Left cardiac atrium (tissue), 4 donors: ENCODE results near the gene PRKAA1. TPM values are rescaled to one million over a fixed set of nuclear protein-coding genes. Genes with fewer than 3 reads are reported as not detected.

ENCODE experiments used
- ATAC-seq, 2 donors: fragments of 200-7000 bp; cut with Tn5 transposase; one replicate each; pipeline ENCODE4 v1.9.1; 2020; ENCODE audit warnings: mild to moderate bottlenecking in 2 of 2, moderate library complexity in 2 of 2
- DNase-seq: peaks from one replicate; pipeline ENCODE4 v3.0.0-alpha.2; 2020
- intact Hi-C, 2 donors: fragments of 100-400 bp; cut with DNase I; formaldehyde crosslinking; loops; one replicate each; pipeline versions ENCODE4 v1.14.1 to v1.15.1; 2022 to 2023
- long read RNA-seq: library from polyadenylated mRNA; unstranded; transcript quantifications from one replicate; pipeline ENCODE4 v2.0.0, GENCODE V29; 2021
- total RNA-seq, 2 donors: library from RNA; stranded (reverse); fragmentation: NEBNext Ultra II Directional; extraction: Animal tissue kit (Norgen Biotek cat#: 25700); gene quantifications; one replicate each; pipeline ENCODE4 v1.2.1, GENCODE V29; 2021
- donor health status: DM: no; HTN: yes; CAD: no.
- donor health status: DM: no; HTN: yes; CAD: no; lungs with severe emphysema.
- donor health status: DM: yes; HTN: yes; CAD: no.
- donor health status: Dilated cardiomyopathy.

The PRKAA1 gene
- total RNA-seq: 10 to 100 TPM; 41.8 to 57.6 TPM
- long read RNA-seq, full-length matches to known transcripts: 14 of 23 reads
- long read RNA-seq, partial matches to known transcripts: 1 of 23 reads
- long read RNA-seq, other reads (novel, unspliced or antisense): 8 of 23 reads

DNA sequence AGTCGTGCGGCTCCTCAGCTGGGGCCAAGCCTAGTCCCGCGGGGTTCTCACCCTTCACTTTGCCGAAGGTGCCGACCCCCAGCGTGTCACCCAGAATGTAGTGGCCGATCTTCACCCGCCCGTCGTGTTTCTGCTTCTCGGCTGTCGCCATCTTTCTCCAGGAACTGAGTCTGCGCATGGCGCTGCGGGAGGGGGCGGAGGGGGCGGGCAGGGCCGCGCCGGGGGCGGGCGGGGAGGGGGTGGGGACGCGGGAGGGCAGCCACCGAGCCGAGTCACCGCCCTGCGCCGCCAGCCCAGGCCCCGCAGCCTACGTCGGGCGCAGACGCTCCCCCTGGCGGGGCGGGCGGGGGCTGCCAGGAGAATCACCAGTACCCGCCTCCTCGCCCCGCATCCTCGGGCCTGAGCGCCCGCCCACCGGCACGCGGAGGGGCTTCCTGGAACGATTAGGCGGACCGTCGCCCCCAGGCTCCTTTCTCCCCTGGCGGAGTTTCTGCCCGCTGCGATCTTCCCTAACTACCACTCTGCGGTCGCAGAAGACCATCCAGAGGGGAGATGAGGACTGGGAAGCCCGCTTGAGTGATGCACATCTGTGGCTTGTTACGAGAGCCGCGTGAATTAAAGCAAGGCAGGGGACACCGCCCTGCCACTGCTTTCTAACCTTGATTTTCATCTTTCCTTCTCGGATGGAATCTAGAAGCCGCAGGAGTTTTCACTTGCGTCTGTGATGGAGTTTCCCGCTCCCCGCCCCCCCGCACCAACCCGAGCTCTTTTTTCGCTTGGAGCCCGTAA is at the start of gene PRKAA1:
TSS of gene PRKAA1 (minus strand) at position 363 of the 789 bp plus-strand sequence. CDS start at position 178, 185 bp downstream.
- DNase-seq: peak; percentile 92
- intact Hi-C loops: no loop called here
- peak; percentile 95 to 96 for ATAC-seq

DNA sequence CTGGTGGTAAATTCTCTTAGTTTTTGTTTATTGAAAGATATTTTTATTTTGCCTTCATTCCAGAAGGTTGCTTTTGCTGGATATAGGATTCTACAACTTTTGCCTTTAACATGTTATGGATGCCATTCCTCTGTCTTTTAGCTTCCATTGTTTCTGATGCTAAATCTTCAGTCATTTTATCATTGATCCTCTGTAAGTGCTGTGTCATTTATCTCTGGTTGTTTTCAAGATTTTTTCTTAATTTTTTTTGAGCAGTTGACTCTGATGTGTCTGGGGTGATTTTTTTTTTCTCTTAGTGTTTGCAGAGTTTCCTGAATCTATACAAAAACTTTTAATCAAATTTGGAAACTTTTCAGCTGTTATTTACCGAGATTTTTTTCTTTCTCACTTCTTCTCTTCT is 49.4 kb upstream of the PRKAA1 start:
- ATAC-seq (no peak), DNase-seq (no peak)
- intact Hi-C loops: no loop called here

DNA sequence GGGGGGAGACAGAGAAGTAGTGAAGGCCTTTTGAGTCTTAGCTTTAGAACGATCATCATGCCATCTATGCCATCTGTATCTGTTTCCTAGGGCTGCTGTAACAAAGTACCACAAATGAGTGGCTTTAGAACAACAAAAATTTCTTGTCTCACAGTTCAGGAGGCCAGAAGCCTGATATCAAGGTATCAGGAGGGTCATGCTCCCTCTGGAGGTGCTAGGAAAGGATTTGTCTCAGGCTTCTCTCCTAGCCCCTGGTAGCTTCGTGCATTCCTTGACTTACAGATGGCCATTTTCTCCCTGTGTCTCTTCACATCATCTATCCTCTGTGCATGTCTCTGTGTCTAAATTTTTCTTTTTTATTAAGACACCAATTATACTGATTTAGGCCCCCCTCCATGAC is 48.2 kb upstream of the PRKAA1 start:
- ATAC-seq (no peak), DNase-seq (no peak)
- intact Hi-C loops: no loop called here

DNA sequence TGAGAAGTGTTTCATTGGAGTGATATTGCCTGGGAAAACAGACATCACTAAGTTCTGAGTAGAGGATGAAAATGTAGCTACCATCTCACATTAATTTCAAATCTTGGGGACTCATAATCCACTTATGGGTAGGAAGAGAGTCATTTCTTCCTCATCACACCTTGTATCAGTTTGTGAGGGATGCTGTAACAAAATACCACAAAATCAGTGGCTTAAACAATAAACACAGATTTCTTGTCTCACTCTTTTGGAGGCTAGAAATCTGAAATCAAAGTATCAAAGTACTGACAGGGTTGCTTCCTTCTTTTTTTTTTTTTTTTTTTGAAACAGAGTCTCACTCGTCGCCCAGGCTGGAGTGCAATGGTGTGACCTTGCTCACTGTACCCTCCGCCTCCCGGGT is 46.4 kb upstream of the PRKAA1 start:
- intact Hi-C loops: no loop called here
- no peak for ATAC-seq
- no peak for DNase-seq

DNA sequence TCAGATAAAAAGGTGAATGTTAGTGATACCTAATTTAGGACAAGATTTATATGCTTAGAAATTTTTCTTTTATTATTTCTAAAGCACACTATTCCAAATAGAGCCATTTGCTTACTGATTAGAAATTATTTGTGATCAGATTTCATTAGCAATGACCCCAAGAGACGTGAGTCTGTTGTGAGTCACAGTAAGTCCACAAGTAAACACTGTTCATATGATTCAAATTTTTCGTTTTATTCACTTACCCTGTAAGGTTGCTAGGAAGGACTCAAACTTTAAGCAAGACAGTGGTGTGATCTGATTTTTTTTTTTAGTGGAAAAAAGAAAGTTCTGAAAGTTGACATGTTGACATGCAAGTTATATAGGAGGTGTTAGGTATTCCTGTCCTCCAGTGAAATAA is 44.2 kb upstream of the PRKAA1 start:
- ATAC-seq (peak in 1 of 2 donors; percentile 61), DNase-seq (no peak)
- intact Hi-C loops: no loop called here

GRCh38 chr5:40841068-40841805 is 43.1 kb upstream of the PRKAA1 start, which contains the start of gene CARD6:
CARD6 (plus strand) TSS chr5:40841367; CDS start chr5:40841383, 16 bp downstream.
- ATAC-seq: peak; percentile 56 to 70
- intact Hi-C loops: no loop called here
- DNase-seq: no peak

- ATAC-seq: no peak
- no peak for DNase-seq
- intact Hi-C loops: loop anchor here in 1 of 2 donors (5.0 kb wide), 1 partner anchor 81 kb away; the partner anchor contains the start of gene TTC33
Observed at GRCh38 chr5:40838086-40838485, 39.9 kb upstream of the PRKAA1 start.

GRCh38 chr5:40834849-40835787 is 36.9 kb upstream of the PRKAA1 start, which contains the start of gene RPL37:
RPL37 (minus strand) TSS chr5:40835222; CDS start chr5:40835185, 37 bp downstream.
- intact Hi-C loops: loop anchor here in 1 of 2 donors (5.0 kb wide), 1 partner anchor 78 kb away; the partner anchor contains the start of gene TTC33
- peak; percentile 97 for DNase-seq
- peak; percentile 99 to 100 for ATAC-seq

DNA sequence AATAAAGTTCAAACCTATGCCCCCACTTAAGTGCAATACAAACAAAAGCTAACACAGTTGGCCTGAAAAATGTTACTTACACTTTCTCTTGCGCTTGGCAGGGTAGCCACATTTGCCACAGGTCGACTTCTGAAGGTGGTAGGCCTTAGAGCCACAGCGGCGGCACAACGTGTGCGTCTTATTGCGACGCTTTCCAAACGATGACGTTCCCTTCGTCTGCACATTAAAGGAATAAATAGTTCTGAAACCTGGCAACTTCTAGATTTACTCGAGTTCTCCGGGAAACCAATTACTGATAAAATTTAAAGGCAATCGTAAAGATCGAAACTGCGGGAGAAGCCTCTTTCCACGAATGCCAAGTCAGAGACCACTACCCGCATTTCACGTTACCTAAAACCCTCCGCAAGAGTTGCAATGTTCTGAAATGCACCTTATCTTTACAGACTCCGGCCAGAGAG is 36.2 kb upstream of the PRKAA1 start:
- intact Hi-C loops: no loop called here
- ATAC-seq (no peak), DNase-seq (peak; percentile 33)

GRCh38 chr5:40833712-40834229 is 35.6 kb upstream of the PRKAA1 start:
- ATAC-seq (no peak), DNase-seq (no peak)
- intact Hi-C loops: no loop called here

DNA sequence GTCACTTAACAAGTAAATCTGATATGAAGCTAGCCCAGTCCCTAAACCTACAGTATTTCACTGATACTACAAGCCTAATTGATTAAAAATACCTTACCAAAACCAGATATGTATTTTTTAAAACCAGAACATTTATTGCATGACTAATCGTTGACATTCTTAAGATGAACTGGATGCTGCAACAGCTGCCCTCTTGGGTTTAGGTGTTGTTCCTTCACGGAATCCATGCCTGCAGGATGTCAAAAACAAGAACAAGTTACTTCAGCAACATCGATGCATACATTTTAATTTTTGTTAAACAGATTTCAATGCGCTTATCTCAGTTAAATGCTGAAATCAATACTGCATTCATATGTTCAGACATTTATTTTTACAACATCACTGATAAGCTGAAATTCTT is 34.2 kb upstream of the PRKAA1 start:
- intact Hi-C loops: no loop called here
- ATAC-seq (no peak), DNase-seq (no peak)

DNA sequence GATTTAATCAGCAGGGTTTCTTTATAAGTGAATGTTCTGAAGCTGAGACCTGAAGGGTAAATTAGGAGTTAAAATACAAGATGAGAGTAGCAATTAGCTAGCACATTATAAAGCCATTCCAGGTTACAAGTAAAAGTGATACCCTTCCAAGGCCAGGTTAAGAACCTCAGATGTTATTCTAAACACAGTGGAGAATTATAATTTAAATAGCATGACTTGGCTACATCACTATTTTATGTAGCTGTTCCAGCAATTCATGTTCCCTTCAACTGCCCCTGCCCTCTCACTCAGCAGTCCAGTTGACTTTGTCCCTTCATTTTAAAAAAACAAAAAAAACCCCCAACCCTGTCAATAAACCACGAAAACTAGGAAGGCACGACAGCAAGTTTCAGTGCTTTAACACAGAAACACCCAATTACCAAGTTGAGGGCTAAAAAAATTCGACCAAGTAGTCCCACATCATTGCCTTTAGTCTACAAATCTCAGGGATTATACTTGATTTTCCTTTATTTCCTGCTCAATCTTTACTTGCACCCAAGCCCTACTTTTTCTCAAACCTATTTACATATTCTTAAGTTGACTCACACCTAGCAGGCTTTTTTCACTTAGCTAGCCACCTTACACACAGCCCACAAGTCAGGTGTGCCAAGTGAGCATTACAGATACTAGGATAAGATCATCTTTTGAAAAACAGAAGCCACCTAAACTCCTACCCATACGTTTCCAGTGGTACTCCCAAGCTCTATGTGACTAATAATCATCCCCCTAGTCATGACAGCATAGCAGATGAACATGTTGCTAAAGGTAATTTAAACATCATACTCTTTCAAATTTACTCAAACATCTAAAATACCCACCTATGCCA is 33.4 kb upstream of the PRKAA1 start:
- intact Hi-C loops: no loop called here
- no peak for ATAC-seq
- DNase-seq: no peak

DNA sequence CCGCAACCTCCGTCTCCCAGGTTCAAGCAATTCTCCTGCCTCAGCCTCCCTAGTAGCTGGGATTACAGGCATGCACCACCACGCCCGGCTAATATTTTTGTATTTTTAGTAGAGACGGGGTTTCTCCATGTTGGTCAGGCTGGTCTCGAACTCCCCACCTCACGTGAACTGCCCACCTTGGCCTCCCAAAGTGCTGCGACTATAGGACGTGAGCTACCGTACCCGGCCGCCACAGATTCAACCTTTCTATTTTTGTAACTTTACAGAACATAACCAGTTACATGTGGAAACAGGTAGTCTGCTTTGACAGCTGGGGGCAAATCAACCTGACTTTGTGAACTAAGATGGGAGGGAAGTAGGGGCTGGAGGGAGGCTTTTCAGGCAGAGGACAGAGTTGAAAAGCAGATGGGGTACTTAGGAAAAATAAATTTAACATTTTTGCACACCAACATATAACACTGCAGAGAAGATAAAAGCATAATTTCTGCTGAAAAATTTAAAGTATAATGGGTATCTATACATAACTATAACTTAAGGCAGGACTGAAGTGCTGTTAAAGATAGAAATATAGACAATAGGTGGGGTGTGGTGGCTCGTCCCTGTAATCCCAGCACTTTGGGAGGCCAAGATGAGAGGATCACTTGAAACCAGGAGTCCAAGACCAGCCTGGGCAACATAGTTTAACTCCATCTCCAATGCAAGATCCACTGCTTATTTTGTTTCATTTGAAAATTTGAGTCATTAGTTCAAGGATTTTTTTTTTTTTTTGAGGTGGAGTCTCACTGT is 31.8 kb upstream of the PRKAA1 start:
- DNase-seq (no peak), ATAC-seq (no peak)
- intact Hi-C loops: no loop called here

- no peak for DNase-seq
- intact Hi-C loops: no loop called here
- no peak for ATAC-seq
Observed at GRCh38 chr5:40828690-40829661, 30.8 kb upstream of the PRKAA1 start.

GRCh38 chr5:40828021-40828631 is 30.0 kb upstream of the PRKAA1 start:
- ATAC-seq (no peak), DNase-seq (no peak)
- intact Hi-C loops: no loop called here
